ENCODE results near the gene PPP1R3G.
"Not testable (repeated sequence)": the region's sequence is repeated elsewhere in the genome, so short reads cannot be mapped to it uniquely, and the experiment has no call there.

Gene PPP1R3G

GRCh38 chr6:5096482-5096881 lies 11.3 kb downstream of the PPP1R3G start:
- no peak for DNase-seq

- no peak for DNase-seq
Observed at GRCh38 chr6:5098501-5099270, 13.5 kb downstream of the PPP1R3G start.

DNA sequence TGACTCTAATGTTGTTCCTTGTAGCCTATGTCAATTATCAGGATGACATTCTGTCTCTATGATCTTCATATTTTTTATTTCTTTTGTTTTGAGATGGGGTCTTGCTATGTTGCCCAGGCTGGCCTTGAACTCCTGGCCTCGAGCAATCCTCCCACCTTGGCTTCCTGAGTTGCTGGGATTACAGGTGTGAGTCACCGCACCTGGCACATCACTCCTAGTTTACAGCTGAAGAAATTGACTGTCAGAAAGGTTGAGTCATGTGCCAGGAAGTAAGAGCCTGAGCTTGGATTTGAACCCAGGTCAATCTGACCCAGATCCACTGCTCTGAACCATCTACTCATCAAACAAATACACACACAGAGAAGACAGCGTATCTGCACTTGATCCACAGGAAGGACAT lies 14.4 kb downstream of the PPP1R3G start:
- DNase-seq = no peak

- no peak for DNase-seq
Observed at GRCh38 chr6:5100806-5101205, 15.7 kb downstream of the PPP1R3G start.

DNA sequence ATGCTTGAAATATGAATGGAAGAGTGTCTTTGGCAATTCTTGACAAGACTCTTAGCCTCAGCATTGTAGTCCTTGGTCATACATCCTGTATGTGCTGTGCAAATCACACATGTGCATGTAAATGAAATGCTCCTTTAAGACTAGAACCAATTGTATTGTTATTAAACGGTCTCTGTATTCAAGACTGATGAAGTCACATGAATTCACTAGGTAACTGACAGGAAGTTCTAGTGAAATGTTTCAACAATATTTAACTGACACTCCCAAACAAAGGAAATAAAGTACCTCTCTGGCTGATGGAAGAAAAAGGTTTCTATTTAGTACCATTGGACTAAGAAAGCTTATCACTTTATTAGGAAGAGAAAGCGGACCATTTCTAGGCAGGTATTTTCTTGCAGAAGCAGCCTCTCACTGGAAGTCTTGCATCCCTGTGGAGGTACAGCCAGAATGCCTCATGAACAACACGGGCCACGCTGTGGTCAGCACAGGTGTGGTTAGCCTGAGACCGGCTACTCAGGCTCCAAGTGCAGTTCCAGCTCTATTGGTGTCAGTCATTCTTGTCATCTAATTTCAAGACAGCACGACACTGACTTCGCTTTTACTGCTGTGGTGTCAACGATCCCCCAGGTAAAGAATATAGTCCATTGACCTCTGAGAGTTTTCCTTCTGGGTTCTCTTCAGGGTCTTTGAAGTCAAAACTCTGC lies 17.3 kb downstream of the PPP1R3G start:
- no peak for DNase-seq

GRCh38 chr6:5103250-5103649 lies 18.1 kb downstream of the PPP1R3G start:
- DNase-seq = no peak

DNA sequence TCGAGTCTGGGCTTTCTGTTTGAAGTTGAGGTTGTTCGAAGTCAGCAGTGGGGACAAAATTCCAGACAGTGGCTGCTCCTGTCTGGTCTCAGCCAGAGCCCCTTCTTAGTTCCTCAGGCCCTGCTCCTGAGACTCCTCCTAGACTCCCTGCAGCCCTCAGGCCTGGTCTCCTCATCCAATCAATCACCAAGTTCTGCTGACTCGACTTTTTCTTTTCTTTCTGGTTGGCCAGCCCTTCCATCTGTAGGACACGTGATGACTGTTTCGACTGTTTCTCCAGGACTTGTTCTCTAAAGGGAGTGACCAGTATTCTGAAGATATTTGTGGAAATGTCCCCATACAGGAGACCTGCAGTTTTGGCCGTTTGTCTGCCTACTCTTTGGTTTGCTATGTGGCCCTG lies 19.5 kb downstream of the PPP1R3G start:
- no peak for DNase-seq

DNA sequence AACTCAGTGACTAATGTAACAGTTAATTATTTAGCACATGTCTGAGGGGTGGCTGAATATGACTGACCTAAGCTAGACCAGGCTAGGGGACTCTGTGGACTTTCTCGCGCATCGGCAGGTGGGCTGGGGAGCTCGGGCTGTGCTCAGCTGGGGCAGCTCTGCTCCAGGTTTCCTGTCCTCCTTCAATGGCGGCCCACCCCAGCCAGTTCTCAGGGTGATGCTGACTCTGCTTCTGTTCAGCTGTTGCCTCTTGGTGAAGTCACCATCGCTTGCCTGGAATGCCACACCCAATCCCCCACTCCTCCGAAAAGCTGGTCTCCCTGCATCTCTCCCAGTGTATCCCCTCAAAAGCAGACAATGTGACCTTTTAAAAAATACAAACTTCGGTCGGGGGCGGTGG lies 20.0 kb downstream of the PPP1R3G start:
- no peak for DNase-seq

GRCh38 chr6:5107341-5107740 lies 22.2 kb downstream of the PPP1R3G start:
- DNase-seq = no peak

DNA sequence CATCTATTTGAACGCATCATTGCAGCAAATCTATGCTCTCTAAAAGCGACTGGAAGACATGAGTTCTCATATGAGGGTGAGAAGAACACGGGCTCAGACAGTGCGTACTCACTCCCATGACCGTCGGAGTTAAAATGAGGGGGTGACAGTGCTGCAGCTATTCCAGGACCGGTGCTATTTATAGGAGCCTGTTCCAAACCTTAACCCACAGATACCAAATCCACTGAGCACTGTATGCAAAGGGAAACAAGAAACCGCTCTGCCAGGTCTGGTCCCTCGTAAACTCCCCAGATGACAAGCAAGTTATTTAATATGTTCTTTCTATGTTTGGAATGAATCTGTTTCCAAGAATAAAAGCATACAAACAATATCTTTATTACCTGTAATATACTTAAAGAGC lies 22.9 kb downstream of the PPP1R3G start:
- no peak for DNase-seq

- no peak for DNase-seq
Observed at GRCh38 chr6:5108536-5109150, 23.5 kb downstream of the PPP1R3G start.

GRCh38 chr6:5109436-5109835 lies 24.3 kb downstream of the PPP1R3G start:
- no peak for DNase-seq

DNA sequence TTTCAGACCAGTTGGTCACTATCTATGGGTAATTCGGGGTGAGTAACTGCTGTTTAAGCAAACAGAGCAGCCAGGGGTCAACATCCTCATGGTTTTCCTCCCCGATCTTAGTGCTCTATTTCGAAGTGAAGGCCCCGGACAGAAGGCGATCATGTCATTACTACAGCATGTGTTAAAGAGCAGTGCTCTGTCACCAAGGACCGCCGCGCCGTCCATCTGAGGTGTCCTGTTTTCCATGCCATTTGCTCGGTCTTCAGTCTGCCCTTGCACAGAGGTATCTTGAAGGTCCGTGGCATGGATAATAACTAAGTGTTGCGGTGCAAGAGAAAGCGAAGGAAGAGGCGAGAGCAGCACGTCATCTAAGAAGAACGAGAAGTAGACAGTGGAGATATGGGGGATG lies 25.1 kb downstream of the PPP1R3G start:
- DNase-seq = no peak

- DNase-seq = no peak
Observed at GRCh38 chr6:5111626-5112025, 26.5 kb downstream of the PPP1R3G start.

DNA sequence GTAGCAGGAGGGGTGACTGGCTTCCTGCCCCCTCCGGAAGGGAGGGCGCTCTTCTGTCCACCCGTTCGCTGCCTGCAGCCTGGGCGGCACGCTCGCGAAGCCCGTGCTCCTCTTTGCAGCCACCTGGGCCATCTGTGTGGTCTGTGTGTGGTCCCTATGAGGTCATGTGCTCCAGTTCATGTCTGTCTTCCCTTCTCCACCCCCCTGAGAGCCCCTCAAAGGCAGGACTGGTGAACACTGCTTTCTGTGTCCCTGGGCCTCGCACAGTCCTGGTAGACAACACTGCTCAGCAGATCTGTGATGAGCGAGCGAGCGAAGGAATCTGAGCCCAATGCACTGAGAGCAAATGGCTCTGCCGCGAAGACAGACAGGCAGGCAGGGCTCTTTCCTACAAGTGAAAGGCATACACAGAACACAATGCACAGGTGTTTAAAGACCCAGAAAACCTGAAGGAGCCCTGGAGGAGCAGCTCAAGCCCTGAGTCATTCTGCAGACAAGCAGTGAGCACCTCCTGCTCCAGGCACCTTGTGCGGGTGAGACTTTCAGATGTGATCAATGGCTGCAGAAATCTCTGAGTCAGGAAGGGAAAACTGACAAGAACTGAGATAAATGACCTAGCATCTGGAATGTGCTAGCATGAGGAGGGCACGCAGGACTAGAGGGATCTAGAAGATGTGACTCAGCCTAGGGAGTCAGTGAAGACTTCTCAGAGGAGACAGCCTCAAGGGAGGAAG lies 27.1 kb downstream of the PPP1R3G start:
- no peak for DNase-seq

DNA sequence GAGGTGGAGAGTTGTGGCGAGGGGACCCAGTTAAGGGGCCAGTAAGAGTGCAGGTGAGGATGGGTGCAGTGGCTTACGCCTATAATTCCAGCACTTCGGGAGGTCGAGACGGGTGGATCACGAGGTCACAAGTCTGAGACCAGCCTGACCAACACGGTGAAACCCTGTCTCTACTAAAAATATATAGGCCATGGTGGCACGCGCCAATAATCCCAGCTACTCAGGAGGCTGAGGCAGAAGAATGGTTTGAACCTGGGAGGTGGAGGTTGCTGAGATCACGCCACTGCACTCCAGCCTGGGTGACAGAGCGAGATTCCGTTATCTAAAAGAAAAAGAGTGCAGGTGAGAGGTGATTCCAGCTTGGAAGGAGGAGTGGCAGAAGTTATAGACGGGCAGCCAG lies 28.0 kb downstream of the PPP1R3G start:
- no peak for DNase-seq

GRCh38 chr6:5115168-5115567 lies 30.0 kb downstream of the PPP1R3G start:
- DNase-seq = no peak

DNA sequence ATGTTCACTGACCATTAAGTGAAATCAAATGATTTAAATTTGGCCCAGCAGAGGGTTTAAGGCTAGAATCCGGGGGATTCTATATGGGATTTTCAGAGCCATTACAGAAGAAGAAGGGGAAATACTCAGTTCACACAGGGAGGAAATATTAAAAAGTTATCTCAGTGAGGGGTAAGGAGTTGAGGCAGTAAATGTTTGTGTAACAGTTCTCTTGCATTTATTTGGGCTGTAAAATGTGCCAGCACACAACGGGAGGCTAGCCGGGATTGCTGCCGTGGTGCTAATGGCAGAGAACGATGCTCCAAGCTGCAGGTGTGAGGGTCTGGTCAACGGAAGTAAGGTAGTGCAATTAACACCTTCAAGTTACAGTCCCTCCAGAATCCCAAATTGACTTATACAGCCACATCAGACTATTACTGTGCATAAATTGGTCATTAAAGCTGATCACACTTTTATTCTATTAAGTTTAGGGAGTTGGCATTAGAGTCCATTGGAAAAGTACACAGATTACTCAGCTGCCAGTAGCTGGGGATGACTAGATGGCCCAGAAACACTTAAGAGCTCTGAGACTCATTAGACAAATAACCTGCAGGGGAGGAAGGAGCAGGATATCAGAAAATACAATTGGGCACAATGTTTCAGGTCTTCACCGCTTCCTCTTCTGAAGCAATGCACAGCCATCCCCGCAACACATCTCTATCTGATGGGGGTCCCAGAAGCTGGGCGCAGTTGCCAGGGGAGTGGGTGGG lies 31.3 kb downstream of the PPP1R3G start:
- no peak for DNase-seq

GRCh38 chr6:5119090-5119951 lies 34.2 kb downstream of the PPP1R3G start:
- DNase-seq = no peak

DNA sequence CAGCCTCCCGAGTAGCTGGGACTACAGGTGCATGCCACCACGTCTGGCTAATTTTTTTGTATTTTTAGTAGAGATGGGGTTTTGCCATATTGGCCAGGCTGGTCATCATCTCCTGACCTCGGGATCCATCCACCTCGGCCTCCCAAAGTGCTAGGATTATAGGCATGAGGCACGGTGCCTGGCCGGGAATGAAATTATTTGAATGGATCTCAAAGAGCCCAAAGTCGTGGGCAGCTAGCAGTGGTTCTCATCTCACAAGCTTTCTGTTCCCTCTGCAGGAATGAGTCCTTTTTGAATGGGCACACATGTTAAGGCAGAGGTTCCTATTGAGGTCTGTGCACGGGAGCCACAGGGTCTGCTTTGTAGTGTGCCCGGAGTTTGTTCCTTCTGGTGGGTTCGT lies 34.9 kb downstream of the PPP1R3G start:
- no peak for DNase-seq

DNA sequence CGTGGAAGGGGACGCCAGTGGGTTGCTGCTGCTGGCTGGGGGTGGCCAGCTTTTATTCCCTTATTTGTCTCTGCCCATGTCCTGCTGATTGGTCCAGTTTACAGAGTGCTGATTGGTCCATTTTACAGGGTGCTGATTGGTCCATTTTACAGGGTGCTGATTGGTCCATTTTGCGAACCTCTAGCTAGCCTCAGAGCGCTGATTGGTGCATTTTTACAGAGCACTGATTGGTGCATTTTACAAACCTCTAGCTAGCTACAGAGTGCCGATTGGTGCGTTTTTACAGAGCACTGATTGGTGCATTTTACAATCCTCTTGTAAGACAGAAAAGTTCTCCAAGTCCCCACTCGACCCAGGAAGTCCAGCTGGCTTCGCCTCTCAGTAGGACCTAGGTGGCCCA lies 35.4 kb downstream of the PPP1R3G start:
- not testable (repeated sequence) for DNase-seq

DNA sequence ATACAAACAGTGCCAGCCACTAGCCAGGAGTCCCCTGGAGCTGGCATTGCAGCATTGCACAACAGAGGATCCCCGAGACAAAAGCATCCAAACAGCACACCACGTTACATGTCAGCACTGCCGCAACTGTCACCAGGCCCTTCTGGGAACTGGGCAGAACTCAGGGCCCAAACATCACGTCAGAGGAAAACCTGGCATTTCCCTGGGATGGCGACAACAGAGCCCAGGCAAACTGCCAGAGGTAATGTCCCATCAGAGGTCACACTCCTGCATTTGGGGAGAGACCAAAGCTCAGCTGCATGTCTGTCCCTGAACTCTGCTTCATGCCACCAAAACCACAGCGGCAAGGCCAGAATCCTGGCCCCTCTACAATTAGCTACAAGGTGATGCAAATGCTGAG lies 36.3 kb downstream of the PPP1R3G start:
- no peak for DNase-seq
